CD14-positive monocyte (primary cell): ENCODE results near the gene LRRC61. TPM values are rescaled to one million over a fixed set of nuclear protein-coding genes. Genes with fewer than 3 reads are reported as not detected.
A peak's percentile ranks its signal among the peaks of the same experiment; 100 is the strongest.

Source experiments
- DNase-seq, 3 donors: peaks; one replicate each; pipeline ENCODE4 v3.0.0-alpha.2; 2011 to 2022
- H2AFZ ChIP-seq: 2 replicates; pipeline ENCODE4 v1.6.0; 2012; ENCODE audit warnings: mild to moderate bottlenecking, low read depth, low read length, inconsistent platforms; ENCODE audit not compliant: insufficient read depth, poor library complexity, severe bottlenecking
- H3K27ac ChIP-seq, 2 donors: 1 replicate in 1 of 2; 2 replicates in 1 of 2; pipeline ENCODE4 v1.5.1; 2012 to 2013; ENCODE audit warnings: low read length in 2 of 2, control low read depth in 1 of 2, inconsistent platforms in 1 of 2, low read depth in 1 of 2, mild to moderate bottlenecking in 1 of 2
- H3K27me3 ChIP-seq, 2 donors: one replicate each; pipeline versions ENCODE4 v1.6.0 to v1.6.1; 2011 to 2013; ENCODE audit warnings: low read length in 2 of 2; ENCODE audit not compliant: control insufficient read depth in 2 of 2, insufficient read depth in 2 of 2
- H3K36me3 ChIP-seq, 2 donors: replicated peaks in 1 of 2; 1 replicate in 1 of 2; 2 replicates in 1 of 2; pipeline versions ENCODE4 v1.5.1 to v1.6.1; 2012 to 2013; ENCODE audit warnings: low read length in 2 of 2, control low read depth in 1 of 2, inconsistent platforms in 1 of 2, mild to moderate bottlenecking in 1 of 2; ENCODE audit not compliant: insufficient read depth in 2 of 2, control insufficient read depth in 1 of 2
- H3K4me1 ChIP-seq, 2 donors: 1 replicate in 1 of 2; 2 replicates in 1 of 2; pipeline versions ENCODE4 v1.5.1 to v1.6.1; 2012 to 2013; ENCODE audit warnings: low read length in 2 of 2, control low read depth in 1 of 2, inconsistent platforms in 1 of 2, mild to moderate bottlenecking in 1 of 2, moderate library complexity in 1 of 2; ENCODE audit not compliant: insufficient read depth in 2 of 2, control insufficient read depth in 1 of 2
- H3K4me2 ChIP-seq: replicated peaks from 2 replicates; pipeline ENCODE3; 2012; ENCODE audit warnings: low read length, moderate library complexity, mild to moderate bottlenecking; ENCODE audit not compliant: poor library complexity, severe bottlenecking; ENCODE audit errors: extremely low read depth
- H3K4me3 ChIP-seq, 3 experiments: fragments of 200-600 bp in 1 of 3; sonication (generic) in 1 of 3; replicated peaks in 1 of 3; 1 replicate in 2 of 3; 2 replicates in 1 of 3; pipeline ENCODE4 v1.5.1; 2011 to 2013; ENCODE audit warnings: low read length in 3 of 3, mild to moderate bottlenecking in 3 of 3, control low read depth in 2 of 3, low read depth in 2 of 3, inconsistent platforms in 1 of 3, moderate library complexity in 1 of 3
- H3K79me2 ChIP-seq: 2 replicates; pipeline ENCODE4 v1.6.0; 2012; ENCODE audit warnings: mild to moderate bottlenecking, control low read depth, inconsistent platforms, low read length, moderate library complexity; ENCODE audit not compliant: insufficient read depth
- H3K9ac ChIP-seq: 2 replicates; pipeline ENCODE4 v1.6.0; 2017; ENCODE audit warnings: low read length, mild to moderate bottlenecking; ENCODE audit not compliant: insufficient read depth, poor library complexity, severe bottlenecking
- H3K9me3 ChIP-seq, 2 donors: replicated peaks in 1 of 2; 1 replicate in 1 of 2; 2 replicates in 1 of 2; pipeline versions ENCODE4 v1.5.1 to v1.6.1; 2012 to 2013; ENCODE audit warnings: low read length in 2 of 2, control low read depth in 1 of 2; ENCODE audit not compliant: control insufficient read depth in 1 of 2, insufficient read depth in 1 of 2
- H4K20me1 ChIP-seq: 2 replicates; pipeline ENCODE4 v1.6.0; 2012; ENCODE audit warnings: mild to moderate bottlenecking, low read length, control low read depth, moderate library complexity; ENCODE audit not compliant: insufficient read depth
- H3K27ac Mint-ChIP-seq, 7 donors: one replicate each; pipeline ENCODE4 v1.8.0; 2020; ENCODE audit warnings: mild to moderate bottlenecking in 7 of 7, mixed read lengths in 7 of 7, moderate library complexity in 6 of 7, inconsistent platforms in 2 of 7
- H3K27me3 Mint-ChIP-seq, 3 donors: one replicate each; pipeline ENCODE4 v1.8.0; 2021 to 2022; ENCODE audit warnings: low read depth in 3 of 3, mild to moderate bottlenecking in 3 of 3, mixed read lengths in 3 of 3, moderate library complexity in 3 of 3, inconsistent platforms in 1 of 3
- H3K36me3 Mint-ChIP-seq, 2 donors: one replicate each; pipeline ENCODE4 v1.8.0; 2020; ENCODE audit warnings: mixed read lengths in 2 of 2, inconsistent platforms in 1 of 2, mild to moderate bottlenecking in 1 of 2
- H3K4me1 Mint-ChIP-seq: one replicate; pipeline ENCODE4 v1.8.0; 2020; ENCODE audit warnings: mild to moderate bottlenecking, mixed read lengths
- H3K4me3 Mint-ChIP-seq, 2 donors: one replicate each; pipeline ENCODE4 v1.8.0; 2020; ENCODE audit warnings: mild to moderate bottlenecking in 2 of 2, mixed read lengths in 2 of 2, moderate library complexity in 1 of 2
- H3K9me3 Mint-ChIP-seq, 7 donors: one replicate each; pipeline ENCODE4 v1.8.0; 2020 to 2022; ENCODE audit warnings: mixed read lengths in 7 of 7, mild to moderate bottlenecking in 6 of 7, moderate library complexity in 6 of 7, inconsistent platforms in 2 of 7
- CTCF ChIP-seq: fragments of 200-600 bp; IDR thresholded peaks from one replicate; pipeline ENCODE4 v1.8.0; 2022; ENCODE audit warnings: antibody characterized with exemption, mild to moderate bottlenecking
- WGBS: methylation state at CpG from one replicate; pipeline ENCODE4 v1.1.5; 2013; ENCODE audit warnings: missing lambda C conversion rate; ENCODE audit not compliant: insufficient coverage; 5-methylcytosine and 5-hydroxymethylcytosine counted together
- intact Hi-C, 2 donors: fragments of 100-400 bp; cut with micrococcal nuclease; formaldehyde crosslinking; loops; one replicate each; pipeline versions ENCODE4 v1.15.0 to v1.15.1; 2023
- polyA plus RNA-seq, 3 donors: library from polyadenylated mRNA; depleted of rRNA in 1 of 3; unstranded in 2 of 3; stranded (reverse) in 1 of 3; fragments of 300-500 nt in 2 of 3; fragments of >200 nt in 1 of 3; fragmentation: Illumina TruSeq in 2 of 3; gene quantifications; 1 replicate in 2 of 3; 2 replicates in 1 of 3; pipeline ENCODE4 v1.2.3, GENCODE V29; 2012 to 2021

Gene LRRC61
- polyA plus RNA-seq, 3 donors = 1.4 to 8.6 (median 5.7) TPM

DNA sequence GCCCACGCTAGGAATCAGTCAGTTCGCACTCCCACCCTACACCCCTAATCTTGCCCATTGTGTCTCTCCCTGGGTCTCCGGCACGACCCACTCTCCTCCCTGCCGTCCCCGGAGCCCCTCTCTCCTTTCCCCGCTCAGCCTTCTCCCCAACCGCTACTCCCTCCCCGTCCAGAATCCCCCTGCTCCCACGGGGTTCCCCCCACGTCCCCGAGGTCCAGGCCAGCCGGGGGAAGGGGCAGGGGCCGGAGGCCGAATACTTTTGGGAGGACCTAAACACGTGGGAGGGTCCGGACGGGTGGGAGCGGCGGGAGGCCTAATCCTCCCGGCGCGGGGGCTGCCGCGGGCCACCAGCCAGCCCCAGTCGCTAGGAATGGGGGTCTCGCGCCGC lies 17.7 kb downstream of the LRRC61 start:
- Histone ChIP-seq H3K9me3 (peaks cover 10 to 22% of the 10 kb centered on the region in 2 donors), H4K20me1 (no peaks in the 10 kb centered on the region), H3K27me3 (peaks cover 27 to 42% of the 10 kb centered on the region in 2 donors), H3K36me3 (no peaks in the 10 kb centered on the region), H3K79me2 (no peaks in the 10 kb centered on the region), H3K4me2 (no peak overlapping the region), H3K4me1 (peaks cover 6 to 12% of the 10 kb centered on the region in 2 donors), H3K27ac (no peak overlapping the region), H3K4me3 (no peak overlapping the region), H3K9ac (no peak overlapping the region), H2AFZ (no peak overlapping the region)
- intact Hi-C loops = loop anchor here in 1 of 2 donors (10.0 kb wide), 1 partner anchor 54 kb away; no protein-coding TSS in a partner anchor
- TF ChIP-seq CTCF = no peak
- peaks cover 12% of the 10 kb centered on the region for H3K4me1 Mint-ChIP-seq
- peaks cover 5 to 8% of the 10 kb centered on the region in 2 donors for H3K36me3 Mint-ChIP-seq
- H3K27ac Mint-ChIP-seq = no peak overlapping the region
- peak overlapping the region; percentile 43 to 81 for H3K4me3 Mint-ChIP-seq
- peaks cover 40 to 52% (median 44%) of the 10 kb centered on the region in 3 donors for H3K27me3 Mint-ChIP-seq
- H3K9me3 Mint-ChIP-seq = peaks cover 0 to 33% (median 15%) of the 10 kb centered on the region in 7 donors
- WGBS = 17% methylated on average over 27 of the region's 29 CpGs
- DNase-seq = no peak

DNA sequence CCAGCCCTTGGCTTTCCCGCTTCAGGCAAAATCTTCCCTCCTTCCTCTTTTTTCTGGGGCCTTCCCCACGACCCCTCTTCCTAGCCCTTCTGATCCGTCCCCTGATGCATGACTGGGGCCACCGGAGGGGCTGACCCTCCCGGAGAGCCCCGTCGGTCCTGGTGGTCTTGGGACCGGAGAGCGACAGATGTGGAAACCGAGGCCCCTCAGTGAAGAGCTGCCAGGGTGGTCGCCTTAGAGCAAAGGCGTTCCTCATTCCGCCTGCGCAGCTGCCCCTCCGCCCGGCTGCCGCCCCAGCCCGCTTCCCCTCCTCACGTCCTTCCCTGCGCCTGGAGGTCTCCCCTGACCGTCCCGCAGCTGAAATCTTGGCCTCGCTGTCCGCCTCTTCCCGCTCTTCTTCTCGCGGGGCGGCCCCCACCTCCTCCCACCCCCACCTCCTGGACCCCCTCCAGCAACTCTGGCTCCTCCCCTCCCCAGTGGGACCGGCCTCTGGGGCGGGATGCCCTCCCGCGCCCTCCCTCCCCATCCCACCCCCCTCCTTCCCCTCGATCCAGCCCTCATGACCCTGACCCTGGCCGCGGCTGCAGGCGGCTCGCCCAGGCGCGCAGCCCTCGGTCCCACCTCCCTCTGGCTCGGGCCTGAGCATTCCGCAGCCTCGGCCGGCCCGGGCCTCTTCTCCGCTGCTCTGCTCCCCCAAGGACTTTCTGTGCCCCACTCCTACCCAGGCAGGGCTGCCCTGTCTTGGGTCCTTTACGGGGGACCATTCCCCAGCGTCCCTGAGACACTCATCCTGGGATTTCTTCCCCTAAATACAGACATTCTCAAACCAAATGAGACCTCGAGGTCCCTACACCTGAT lies 18.3 kb downstream of the LRRC61 start, which contains the start of gene RARRES2:
Gene RARRES2, minus strand, starts transcription at position 367 of the 858 bp plus-strand sequence. CDS start 1,020 bp downstream, outside the sequence.
- Histone ChIP-seq H3K27ac (no peak within 1 kb of the TSS), H3K9ac (no peak within 1 kb of the TSS), H4K20me1 (no peaks in the 10 kb centered on the region), H3K27me3 (peaks cover 27 to 42% of the 10 kb centered on the region in 2 donors), H3K4me3 (no peak within 1 kb of the TSS), H3K9me3 (peaks cover 10 to 22% of the 10 kb centered on the region in 2 donors), H2AFZ (no peak within 1 kb of the TSS), H3K36me3 (no peaks in the 10 kb centered on the region), H3K4me1 (peaks cover 6 to 12% of the 10 kb centered on the region in 2 donors), H3K4me2 (no peak within 1 kb of the TSS), H3K79me2 (no peaks in the 10 kb centered on the region)
- TF ChIP-seq CTCF = no peak
- H3K36me3 Mint-ChIP-seq = peaks cover 5 to 8% of the 10 kb centered on the region in 2 donors
- intact Hi-C loops = loop anchor here in 1 of 2 donors (10.0 kb wide), 1 partner anchor 53 kb away; no protein-coding TSS in a partner anchor
- peaks cover 0 to 33% (median 15%) of the 10 kb centered on the region in 7 donors for H3K9me3 Mint-ChIP-seq
- peaks cover 40 to 58% (median 44%) of the 10 kb centered on the region in 3 donors for H3K27me3 Mint-ChIP-seq
- peaks cover 14% of the 10 kb centered on the region for H3K4me1 Mint-ChIP-seq
- DNase-seq = no peak
- no peak within 1 kb of the TSS for H3K27ac Mint-ChIP-seq
- peak within 1 kb of the TSS; percentile 43 to 81 for H3K4me3 Mint-ChIP-seq
- 39% methylated on average over 43 of the region's 49 CpGs for WGBS
